Measurements from ENCODE around the gene ZNF205.

Gene ZNF205

DNA sequence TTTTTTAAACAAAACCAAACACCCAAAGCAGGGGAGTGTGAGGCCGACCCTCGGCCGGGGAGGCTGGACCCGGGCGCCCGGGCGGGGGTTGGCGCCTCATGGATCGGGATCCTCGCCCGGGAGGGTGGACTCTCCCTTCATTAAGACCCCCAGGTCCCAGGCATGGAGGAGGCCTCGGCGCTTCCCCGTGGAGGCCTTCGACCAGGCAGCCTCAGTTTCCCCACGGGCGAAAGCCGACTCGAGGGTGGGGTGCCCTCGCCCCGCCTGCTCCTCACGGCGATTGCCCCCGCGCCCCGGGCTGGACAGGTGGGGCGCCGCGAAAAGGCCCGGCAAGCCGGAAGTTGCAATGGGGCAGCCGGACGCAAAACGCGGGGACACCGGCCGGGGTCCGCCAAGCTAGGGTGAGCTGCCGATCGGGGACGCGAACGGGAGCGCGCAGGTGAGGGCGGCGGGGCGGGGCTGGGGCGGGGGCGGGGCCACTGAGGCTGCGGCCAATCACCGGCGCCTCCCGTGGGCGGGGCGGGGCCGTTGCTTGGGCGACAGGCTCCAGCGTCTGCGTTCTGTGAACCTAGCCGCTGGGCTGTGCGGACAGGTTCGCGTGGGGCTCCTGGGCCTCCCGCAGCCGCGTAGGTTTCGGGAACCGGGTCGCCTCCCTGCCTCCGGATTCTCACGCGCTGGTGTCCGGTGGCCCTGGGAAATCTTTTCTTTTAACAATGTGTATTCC, 6.0 kb upstream of the ZNF205 start (continued):
- TF ChIP-seq, protein P1, sequence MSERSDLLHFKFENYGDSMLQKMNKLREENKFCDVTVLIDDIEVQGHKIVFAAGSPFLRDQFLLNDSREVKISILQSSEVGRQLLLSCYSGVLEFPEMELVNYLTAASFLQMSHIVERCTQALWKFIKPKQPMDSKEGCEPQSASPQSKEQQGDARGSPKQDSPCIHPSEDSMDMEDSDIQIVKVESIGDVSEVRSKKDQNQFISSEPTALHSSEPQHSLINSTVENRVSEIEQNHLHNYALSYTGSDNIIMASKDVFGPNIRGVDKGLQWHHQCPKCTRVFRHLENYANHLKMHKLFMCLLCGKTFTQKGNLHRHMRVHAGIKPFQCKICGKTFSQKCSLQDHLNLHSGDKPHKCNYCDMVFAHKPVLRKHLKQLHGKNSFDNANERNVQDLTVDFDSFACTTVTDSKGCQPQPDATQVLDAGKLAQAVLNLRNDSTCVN (tag by site-specific recombination; optimal IDR thresholded peaks at IDR 0.05) = peak; percentile 79
- TF ChIP-seq ZNF837 (tag by site-specific recombination; IDR thresholded peaks at IDR 0.05) = no peak
- TF ChIP-seq YY2 (tag by site-specific recombination; IDR thresholded peaks at IDR 0.05) = no peak
- no peak for TF ChIP-seq MEIS1 (CRISPR knock-in tag; IDR thresholded peaks at IDR 0.05; ENCODE audit: borderline replicate concordance)
- TF ChIP-seq, protein P2, sequence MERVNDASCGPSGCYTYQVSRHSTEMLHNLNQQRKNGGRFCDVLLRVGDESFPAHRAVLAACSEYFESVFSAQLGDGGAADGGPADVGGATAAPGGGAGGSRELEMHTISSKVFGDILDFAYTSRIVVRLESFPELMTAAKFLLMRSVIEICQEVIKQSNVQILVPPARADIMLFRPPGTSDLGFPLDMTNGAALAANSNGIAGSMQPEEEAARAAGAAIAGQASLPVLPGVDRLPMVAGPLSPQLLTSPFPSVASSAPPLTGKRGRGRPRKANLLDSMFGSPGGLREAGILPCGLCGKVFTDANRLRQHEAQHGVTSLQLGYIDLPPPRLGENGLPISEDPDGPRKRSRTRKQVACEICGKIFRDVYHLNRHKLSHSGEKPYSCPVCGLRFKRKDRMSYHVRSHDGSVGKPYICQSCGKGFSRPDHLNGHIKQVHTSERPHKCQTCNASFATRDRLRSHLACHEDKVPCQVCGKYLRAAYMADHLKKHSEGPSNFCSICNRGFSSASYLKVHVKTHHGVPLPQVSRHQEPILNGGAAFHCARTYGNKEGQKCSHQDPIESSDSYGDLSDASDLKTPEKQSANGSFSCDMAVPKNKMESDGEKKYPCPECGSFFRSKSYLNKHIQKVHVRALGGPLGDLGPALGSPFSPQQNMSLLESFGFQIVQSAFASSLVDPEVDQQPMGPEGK (tag by site-specific recombination; IDR thresholded peaks at IDR 0.05) = peak; percentile 98
- TF ChIP-seq ZNF677 (tag by site-specific recombination; IDR thresholded peaks at IDR 0.05) = no peak
- 0 out of 2 replicates have a peak, but pooled peaks have one; percentile 52 for TF ChIP-seq ZNF391 (tag by site-specific recombination; IDR thresholded peaks at IDR 0.05; ENCODE audit: borderline replicate concordance, low read depth)
- TF ChIP-seq, protein P3, sequence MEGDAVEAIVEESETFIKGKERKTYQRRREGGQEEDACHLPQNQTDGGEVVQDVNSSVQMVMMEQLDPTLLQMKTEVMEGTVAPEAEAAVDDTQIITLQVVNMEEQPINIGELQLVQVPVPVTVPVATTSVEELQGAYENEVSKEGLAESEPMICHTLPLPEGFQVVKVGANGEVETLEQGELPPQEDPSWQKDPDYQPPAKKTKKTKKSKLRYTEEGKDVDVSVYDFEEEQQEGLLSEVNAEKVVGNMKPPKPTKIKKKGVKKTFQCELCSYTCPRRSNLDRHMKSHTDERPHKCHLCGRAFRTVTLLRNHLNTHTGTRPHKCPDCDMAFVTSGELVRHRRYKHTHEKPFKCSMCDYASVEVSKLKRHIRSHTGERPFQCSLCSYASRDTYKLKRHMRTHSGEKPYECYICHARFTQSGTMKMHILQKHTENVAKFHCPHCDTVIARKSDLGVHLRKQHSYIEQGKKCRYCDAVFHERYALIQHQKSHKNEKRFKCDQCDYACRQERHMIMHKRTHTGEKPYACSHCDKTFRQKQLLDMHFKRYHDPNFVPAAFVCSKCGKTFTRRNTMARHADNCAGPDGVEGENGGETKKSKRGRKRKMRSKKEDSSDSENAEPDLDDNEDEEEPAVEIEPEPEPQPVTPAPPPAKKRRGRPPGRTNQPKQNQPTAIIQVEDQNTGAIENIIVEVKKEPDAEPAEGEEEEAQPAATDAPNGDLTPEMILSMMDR (tag by site-specific recombination; IDR thresholded peaks at IDR 0.05) = 0 out of 2 replicates have a peak, but pooled peaks have one; percentile 18
- TF ChIP-seq KLF9 (tag by site-specific recombination; IDR thresholded peaks at IDR 0.05; ENCODE audit: low read depth) = 0 out of 2 replicates have a peak, but pooled peaks have one; percentile 30
- no peak for TF ChIP-seq ZNF174 (tag by site-specific recombination; IDR thresholded peaks at IDR 0.05)
- peak; percentile 56; the same call in 1 of the 2 replicates for TF ChIP-seq ZNF76 (tag by site-specific recombination; IDR thresholded peaks at IDR 0.05; ENCODE audit: borderline replicate concordance, low read depth)
- TF ChIP-seq, protein P4, sequence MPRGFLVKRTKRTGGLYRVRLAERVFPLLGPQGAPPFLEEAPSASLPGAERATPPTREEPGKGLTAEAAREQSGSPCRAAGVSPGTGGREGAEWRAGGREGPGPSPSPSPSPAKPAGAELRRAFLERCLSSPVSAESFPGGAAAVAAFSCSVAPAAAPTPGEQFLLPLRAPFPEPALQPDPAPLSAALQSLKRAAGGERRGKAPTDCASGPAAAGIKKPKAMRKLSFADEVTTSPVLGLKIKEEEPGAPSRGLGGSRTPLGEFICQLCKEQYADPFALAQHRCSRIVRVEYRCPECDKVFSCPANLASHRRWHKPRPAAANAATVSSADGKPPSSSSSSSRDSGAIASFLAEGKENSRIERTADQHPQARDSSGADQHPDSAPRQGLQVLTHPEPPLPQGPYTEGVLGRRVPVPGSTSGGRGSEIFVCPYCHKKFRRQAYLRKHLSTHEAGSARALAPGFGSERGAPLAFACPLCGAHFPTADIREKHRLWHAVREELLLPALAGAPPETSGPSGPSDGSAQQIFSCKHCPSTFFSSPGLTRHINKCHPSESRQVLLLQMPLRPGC (tag by site-specific recombination; IDR thresholded peaks at IDR 0.05) = peak; percentile 57; the same call in 1 of the 2 replicates
- TF ChIP-seq, protein P5, sequence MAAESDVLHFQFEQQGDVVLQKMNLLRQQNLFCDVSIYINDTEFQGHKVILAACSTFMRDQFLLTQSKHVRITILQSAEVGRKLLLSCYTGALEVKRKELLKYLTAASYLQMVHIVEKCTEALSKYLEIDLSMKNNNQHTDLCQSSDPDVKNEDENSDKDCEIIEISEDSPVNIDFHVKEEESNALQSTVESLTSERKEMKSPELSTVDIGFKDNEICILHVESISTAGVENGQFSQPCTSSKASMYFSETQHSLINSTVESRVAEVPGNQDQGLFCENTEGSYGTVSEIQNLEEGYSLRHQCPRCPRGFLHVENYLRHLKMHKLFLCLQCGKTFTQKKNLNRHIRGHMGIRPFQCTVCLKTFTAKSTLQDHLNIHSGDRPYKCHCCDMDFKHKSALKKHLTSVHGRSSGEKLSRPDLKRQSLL (tag by site-specific recombination; IDR thresholded peaks at IDR 0.05) = no peak; the same call in none of the 2 replicates
- no peak for TF ChIP-seq PRDM1 (tag by site-specific recombination; IDR thresholded peaks at IDR 0.05)
- TF ChIP-seq, protein P6, sequence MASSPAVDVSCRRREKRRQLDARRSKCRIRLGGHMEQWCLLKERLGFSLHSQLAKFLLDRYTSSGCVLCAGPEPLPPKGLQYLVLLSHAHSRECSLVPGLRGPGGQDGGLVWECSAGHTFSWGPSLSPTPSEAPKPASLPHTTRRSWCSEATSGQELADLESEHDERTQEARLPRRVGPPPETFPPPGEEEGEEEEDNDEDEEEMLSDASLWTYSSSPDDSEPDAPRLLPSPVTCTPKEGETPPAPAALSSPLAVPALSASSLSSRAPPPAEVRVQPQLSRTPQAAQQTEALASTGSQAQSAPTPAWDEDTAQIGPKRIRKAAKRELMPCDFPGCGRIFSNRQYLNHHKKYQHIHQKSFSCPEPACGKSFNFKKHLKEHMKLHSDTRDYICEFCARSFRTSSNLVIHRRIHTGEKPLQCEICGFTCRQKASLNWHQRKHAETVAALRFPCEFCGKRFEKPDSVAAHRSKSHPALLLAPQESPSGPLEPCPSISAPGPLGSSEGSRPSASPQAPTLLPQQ (tag by site-specific recombination; IDR thresholded peaks at IDR 0.05) = peak; percentile 77
- no peak for TF ChIP-seq ZNF354C (tag by site-specific recombination; IDR thresholded peaks at IDR 0.05; ENCODE audit: borderline replicate concordance, low read depth)
- TF ChIP-seq, protein P7, sequence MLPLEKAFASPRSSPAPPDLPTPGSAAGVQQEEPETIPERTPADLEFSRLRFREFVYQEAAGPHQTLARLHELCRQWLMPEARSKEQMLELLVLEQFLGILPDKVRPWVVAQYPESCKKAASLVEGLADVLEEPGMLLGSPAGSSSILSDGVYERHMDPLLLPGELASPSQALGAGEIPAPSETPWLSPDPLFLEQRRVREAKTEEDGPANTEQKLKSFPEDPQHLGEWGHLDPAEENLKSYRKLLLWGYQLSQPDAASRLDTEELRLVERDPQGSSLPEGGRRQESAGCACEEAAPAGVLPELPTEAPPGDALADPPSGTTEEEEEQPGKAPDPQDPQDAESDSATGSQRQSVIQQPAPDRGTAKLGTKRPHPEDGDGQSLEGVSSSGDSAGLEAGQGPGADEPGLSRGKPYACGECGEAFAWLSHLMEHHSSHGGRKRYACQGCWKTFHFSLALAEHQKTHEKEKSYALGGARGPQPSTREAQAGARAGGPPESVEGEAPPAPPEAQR (tag by site-specific recombination; IDR thresholded peaks at IDR 0.05) = no peak
- TF ChIP-seq ZNF169 (tag by site-specific recombination; IDR thresholded peaks at IDR 0.05) = no peak
- TF ChIP-seq ZEB2 (tag by site-specific recombination; IDR thresholded peaks at IDR 0.05) = peak; percentile 97
- TF ChIP-seq ZNF366 (tag by site-specific recombination; conservative IDR thresholded peaks at IDR 0.05) = no peak
- TF ChIP-seq SCRT1 (tag by site-specific recombination; IDR thresholded peaks at IDR 0.05; ENCODE audit: borderline replicate concordance) = peak; percentile 56; the same call in 1 of the 2 replicates
- TF ChIP-seq ZFP41 (tag by site-specific recombination; IDR thresholded peaks at IDR 0.05; ENCODE audit: borderline replicate concordance) = no peak
- TF ChIP-seq ZNF701 (tag by site-specific recombination; IDR thresholded peaks at IDR 0.05) = no peak
- TF ChIP-seq ZNF266 (tag by site-specific recombination; IDR thresholded peaks at IDR 0.05; ENCODE audit: low read depth) = no peak
- TF ChIP-seq HOXD13 (CRISPR knock-in tag; IDR thresholded peaks at IDR 0.05; ENCODE audit: borderline replicate concordance) = no peak
- peak; percentile 62 for TF ChIP-seq ZNF610 (tag by site-specific recombination; IDR thresholded peaks at IDR 0.05; ENCODE audit: borderline replicate concordance)
- TF ChIP-seq ZNF274 (IDR thresholded peaks at IDR 0.05; ENCODE audit: low read length) = no peak
- no peak for TF ChIP-seq ZNF274 (tag by site-specific recombination; IDR thresholded peaks at IDR 0.05; ENCODE audit: borderline replicate concordance)
